Motor neuron (in vitro differentiated cells): ENCODE measurements around the gene PLA2G1B. TPM values are rescaled to one million over a fixed set of nuclear protein-coding genes. Genes with fewer than 3 reads are reported as not detected.

Experiments used
- ATAC-seq, 8 experiments: fragments of 200-7000 bp; cut with Tn5 transposase; replicated peaks in 6 of 8; 2 replicates each; pipeline ENCODE4 v1.8.0; 2021; ENCODE audit warnings: mild to moderate bottlenecking in 8 of 8, moderate library complexity in 8 of 8
- H3K27ac ChIP-seq, 2 donors: fragments of 250-450 bp; sonication (Bioruptor Pico); 2 replicates each; pipeline ENCODE4 v1.9.0; 2021; ENCODE audit warnings: antibody characterized with exemption in 2 of 2, mild to moderate bottlenecking in 2 of 2, moderate library complexity in 1 of 2
- H3K4me1 ChIP-seq, 2 donors: fragments of 250-450 bp; sonication (Bioruptor Pico); replicated peaks in 1 of 2; 2 replicates each; pipeline ENCODE4 v1.6.1; 2021; ENCODE audit warnings: antibody characterized with exemption in 2 of 2, mild to moderate bottlenecking in 2 of 2, moderate library complexity in 1 of 2
- H3K4me3 ChIP-seq, 5 donors: fragments of 250-450 bp; sonication (Bioruptor Pico); 2 replicates each; pipeline ENCODE4 v1.9.0; 2021; ENCODE audit warnings: antibody characterized with exemption in 5 of 5, mild to moderate bottlenecking in 5 of 5, moderate library complexity in 4 of 5
- WGBS, 10 experiments: fragments of 450-650 bp; shearing (Covaris generic); methylation state at CpG; one replicate each; pipeline ENCODE4 v1.0.0; 2022; 5-methylcytosine and 5-hydroxymethylcytosine counted together
- in situ Hi-C, 9 experiments: fragments of 400-800 bp; cut with MboI; loops; one replicate each; pipeline ENCODE4 v1.15.0; 2021; ENCODE audit warnings: low sequenced_read_pairs in 9 of 9, low pct_unique_long_range_greater_than_20kb in 2 of 9; ENCODE audit not compliant: unreplicated experiment in 9 of 9
- total RNA-seq, 8 experiments: library from RNA; unstranded; fragments of 300-600 nt; gene quantifications; 2 replicates each; pipeline versions ENCODE4 v1.2.3 to v1.2.4, GENCODE V29; 2022

The PLA2G1B gene
- total RNA-seq, 8 experiments from 2014 or later = 0.38 to 0.78 (median 0.60) TPM; not detected in 5

DNA sequence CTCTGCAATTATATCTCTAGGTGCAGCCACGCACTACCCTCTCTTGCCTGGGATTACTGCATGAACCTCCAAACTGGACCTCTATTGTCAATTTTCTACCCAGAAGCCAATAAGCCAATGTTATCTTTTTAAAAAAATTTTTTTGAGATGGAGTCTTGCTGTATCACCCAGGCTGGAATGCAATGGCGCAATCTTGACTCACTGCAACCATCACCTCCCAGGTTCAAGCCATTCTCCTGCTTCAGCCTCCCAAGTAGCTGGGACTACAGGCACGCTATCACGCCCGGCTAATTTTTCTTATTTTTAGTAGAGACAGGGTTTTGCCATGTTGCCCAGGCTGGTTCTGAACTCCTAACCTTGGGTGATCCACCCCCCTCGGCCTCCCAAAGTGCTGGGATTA lies 50.8 kb downstream of the PLA2G1B start:
- Histone ChIP-seq H3K4me3 (no peak overlapping the region), H3K27ac (no peak overlapping the region), H3K4me1 (no peaks in the 10 kb centered on the region)
- ATAC-seq = no peak
- in situ Hi-C loops = loop anchor here in 1 of 9 experiments (10.0 kb wide), 1 partner anchor 52 kb away; no protein-coding TSS in a partner anchor
- 79 to 100% (median 90%) methylated on average over 1 to 4 of the region's 6 CpGs; no CpG with 5 or more reads in 3 of the 10 experiments for WGBS, 10 experiments

Other genes starting within 250 kb of the PLA2G1B start
- gene RAB35, start 211.0 kb downstream of the PLA2G1B start, total RNA-seq = 10 to 100 TPM; 21.8 to 33.2 (median 25.7) TPM
- 100 to 1,000 TPM in 2 of 8 experiments, 10 to 100 TPM in 6; 31.8 to 153 (median 47.1) TPM for gene GCN1, start 133.1 kb downstream of the PLA2G1B start, total RNA-seq
- 1,000 to 10,000 TPM; 1,784 to 3,646 (median 2,895) TPM for gene RPLP0, start 126.7 kb downstream of the PLA2G1B start, total RNA-seq
- gene PXN, start 62.0 kb downstream of the PLA2G1B start, total RNA-seq = 10 to 100 TPM; 10.1 to 52.6 (median 23.8) TPM
- over 10,000 TPM; 15,371 to 42,996 (median 23,008) TPM for gene RNU4-2, start 35.9 kb downstream of the PLA2G1B start, total RNA-seq
- gene RNU4-1, start 34.5 kb downstream of the PLA2G1B start, total RNA-seq = over 10,000 TPM in 4 of 8 experiments, 1,000 to 10,000 TPM in 4; 7,837 to 22,494 (median 10,178) TPM
- gene SIRT4, start 25.5 kb downstream of the PLA2G1B start, total RNA-seq = 1 to 10 TPM; 1.7 to 6.6 (median 2.8) TPM
- 10 to 100 TPM in 5 of 8 experiments, 1 to 10 TPM in 1, under 1 TPM in 2; 0.10 to 81.7 (median 27.3) TPM for gene MSI1, start 41.4 kb upstream of the PLA2G1B start, total RNA-seq
- 100 to 1,000 TPM; 604 to 967 (median 671) TPM for gene COX6A1, start 110.3 kb upstream of the PLA2G1B start, total RNA-seq
- 10 to 100 TPM; 25.0 to 90.0 (median 41.5) TPM for gene TRIAP1, start 118.6 kb upstream of the PLA2G1B start, total RNA-seq
- gene GATC, start 118.7 kb upstream of the PLA2G1B start, total RNA-seq = 10 to 100 TPM; 20.4 to 38.8 (median 24.5) TPM
- 100 to 1,000 TPM in 7 of 8 experiments, 10 to 100 TPM in 1; 98.3 to 197 (median 118) TPM for gene SRSF9, start 142.0 kb upstream of the PLA2G1B start, total RNA-seq
- gene DYNLL1, start 168.3 kb upstream of the PLA2G1B start, total RNA-seq = 100 to 1,000 TPM; 155 to 622 (median 349) TPM
- gene COQ5, start 201.4 kb upstream of the PLA2G1B start, total RNA-seq = 10 to 100 TPM; 36.4 to 70.7 (median 49.8) TPM
- gene RNF10, start 206.6 kb upstream of the PLA2G1B start, total RNA-seq = 100 to 1,000 TPM in 3 of 8 experiments, 10 to 100 TPM in 5; 69.1 to 207 (median 90.5) TPM